NB4 (cell line): Measurements from ENCODE around the gene NBEAL2.

Source experiments
- DNase-seq: peaks from one replicate; pipeline ENCODE4 v3.0.0; 2010; ENCODE audit warnings: low read depth
- H3K4me3 ChIP-seq: one replicate; pipeline ENCODE4 v1.5.1; 2011; ENCODE audit warnings: mild to moderate bottlenecking, low read depth, low read length, moderate library complexity
- MYC ChIP-seq: IDR thresholded peaks from 2 replicates; pipeline ENCODE4 v1.6.1; 2011; ENCODE audit warnings: low read depth, low read length
- POLR2A ChIP-seq: IDR thresholded peaks from 2 replicates; pipeline ENCODE4 v1.6.1; 2011; ENCODE audit warnings: mild to moderate bottlenecking; ENCODE audit not compliant: insufficient read length; ENCODE audit errors: extremely low read depth
- TF ChIP-seq, protein P1 (sequence below): IDR thresholded peaks from 2 replicates; pipeline ENCODE4 v1.6.1; 2011; ENCODE audit warnings: low read depth, low read length
- TF ChIP-seq, protein P2 (sequence below): IDR thresholded peaks from one replicate; pipeline ENCODE4 v1.5.1; 2012; ENCODE audit warnings: low read depth, low read length

NBEAL2 gene, protein sequence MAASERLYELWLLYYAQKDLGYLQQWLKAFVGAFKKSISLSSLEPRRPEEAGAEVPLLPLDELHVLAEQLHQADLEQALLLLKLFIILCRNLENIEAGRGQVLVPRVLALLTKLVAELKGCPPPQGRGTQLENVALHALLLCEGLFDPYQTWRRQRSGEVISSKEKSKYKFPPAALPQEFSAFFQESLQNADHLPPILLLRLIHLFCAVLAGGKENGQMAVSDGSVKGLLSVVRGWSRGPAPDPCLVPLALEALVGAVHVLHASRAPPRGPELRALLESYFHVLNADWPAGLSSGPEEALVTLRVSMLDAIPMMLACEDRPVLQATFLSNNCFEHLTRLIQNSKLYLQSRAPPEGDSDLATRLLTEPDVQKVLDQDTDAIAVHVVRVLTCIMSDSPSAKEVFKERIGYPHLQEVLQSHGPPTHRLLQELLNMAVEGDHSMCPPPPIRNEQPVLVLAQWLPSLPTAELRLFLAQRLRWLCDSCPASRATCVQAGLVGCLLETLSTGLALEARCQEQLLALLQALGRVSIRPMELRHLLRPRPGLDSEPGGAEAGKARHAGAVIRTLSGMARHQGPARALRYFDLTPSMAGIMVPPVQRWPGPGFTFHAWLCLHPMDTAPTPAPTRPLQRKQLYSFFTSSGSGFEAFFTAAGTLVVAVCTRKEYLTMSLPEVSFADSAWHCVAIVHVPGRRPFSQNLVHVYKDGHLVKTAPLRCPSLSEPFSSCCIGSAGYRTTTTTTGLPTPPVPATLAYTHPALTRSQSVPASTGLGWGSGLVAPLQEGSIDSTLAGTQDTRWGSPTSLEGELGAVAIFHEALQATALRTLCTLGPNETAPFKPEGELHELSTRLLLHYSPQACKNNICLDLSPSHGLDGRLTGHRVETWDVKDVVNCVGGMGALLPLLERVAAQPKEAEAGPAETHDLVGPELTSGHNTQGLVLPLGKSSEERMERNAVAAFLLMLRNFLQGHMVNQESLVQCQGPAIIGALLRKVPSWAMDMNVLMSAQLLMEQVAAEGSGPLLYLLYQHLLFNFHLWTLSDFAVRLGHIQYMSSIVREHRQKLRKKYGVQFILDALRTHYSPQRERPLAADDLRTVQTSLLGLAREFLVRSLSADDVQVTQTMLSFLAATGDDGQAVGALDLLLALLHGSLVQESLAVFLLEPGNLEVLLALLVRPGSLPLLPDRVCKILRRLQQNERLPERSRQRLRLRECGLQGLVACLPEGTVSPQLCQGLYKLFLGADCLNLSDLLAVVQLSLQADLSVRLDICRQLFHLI (N-terminal part only)

DNA sequence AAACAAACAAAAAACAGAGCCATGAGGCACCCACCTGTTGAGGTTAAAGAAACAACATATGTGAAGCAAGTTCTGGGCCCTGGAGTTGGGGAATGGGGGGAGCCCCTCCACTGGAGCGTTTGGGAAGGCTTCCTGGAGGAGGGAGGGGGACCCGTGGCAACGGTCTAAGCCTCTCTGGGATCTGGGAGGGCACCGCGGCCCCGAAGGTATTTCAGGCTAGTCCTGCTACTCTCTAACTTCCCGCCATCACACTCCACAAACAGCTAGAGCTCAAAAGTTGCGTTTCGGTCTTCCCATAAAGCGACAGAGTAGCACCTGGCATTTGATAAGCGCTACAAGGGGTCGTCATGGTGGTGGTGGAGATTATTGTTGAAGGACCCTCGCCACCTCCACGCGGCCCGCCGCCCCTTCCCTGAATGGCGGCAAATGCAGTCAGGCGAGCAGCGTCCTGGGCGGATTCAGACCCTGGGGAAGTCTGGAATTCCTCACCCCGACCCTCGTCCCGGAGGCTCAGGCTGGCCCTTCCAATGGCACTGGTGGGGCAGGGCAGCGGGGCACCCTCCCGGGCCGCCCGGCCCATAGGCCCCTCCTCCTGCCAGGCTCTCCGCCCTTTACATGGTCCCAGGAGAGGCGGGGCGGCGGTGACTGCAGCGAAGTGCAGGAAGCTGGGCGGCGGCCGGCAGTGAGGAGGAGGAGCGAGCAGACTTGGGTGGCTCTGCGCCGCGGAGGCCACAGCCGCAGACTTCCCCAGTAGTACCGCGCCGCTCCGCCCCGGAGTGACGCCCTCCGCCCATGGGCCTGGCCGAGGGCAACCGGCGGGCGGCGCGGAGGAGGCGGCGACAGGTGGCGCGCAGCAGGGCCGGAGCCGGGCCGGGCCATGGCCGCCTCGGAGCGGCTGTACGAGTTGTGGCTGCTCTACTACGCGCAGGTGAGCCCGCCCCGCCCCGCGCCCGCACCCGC lies at the start of gene NBEAL2:
Gene NBEAL2 (plus strand): TSS at position 682 of the 960 bp plus-strand sequence. CDS start 196 bp downstream, at position 878.
- peak within 1 kb of the TSS; percentile 71 for H3K4me3 ChIP-seq
- peak; percentile 97 for DNase-seq
- TF ChIP-seq POLR2A, result peak; percentile 69
- TF ChIP-seq, protein P1, sequence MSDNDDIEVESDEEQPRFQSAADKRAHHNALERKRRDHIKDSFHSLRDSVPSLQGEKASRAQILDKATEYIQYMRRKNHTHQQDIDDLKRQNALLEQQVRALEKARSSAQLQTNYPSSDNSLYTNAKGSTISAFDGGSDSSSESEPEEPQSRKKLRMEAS, result no peak

DNA sequence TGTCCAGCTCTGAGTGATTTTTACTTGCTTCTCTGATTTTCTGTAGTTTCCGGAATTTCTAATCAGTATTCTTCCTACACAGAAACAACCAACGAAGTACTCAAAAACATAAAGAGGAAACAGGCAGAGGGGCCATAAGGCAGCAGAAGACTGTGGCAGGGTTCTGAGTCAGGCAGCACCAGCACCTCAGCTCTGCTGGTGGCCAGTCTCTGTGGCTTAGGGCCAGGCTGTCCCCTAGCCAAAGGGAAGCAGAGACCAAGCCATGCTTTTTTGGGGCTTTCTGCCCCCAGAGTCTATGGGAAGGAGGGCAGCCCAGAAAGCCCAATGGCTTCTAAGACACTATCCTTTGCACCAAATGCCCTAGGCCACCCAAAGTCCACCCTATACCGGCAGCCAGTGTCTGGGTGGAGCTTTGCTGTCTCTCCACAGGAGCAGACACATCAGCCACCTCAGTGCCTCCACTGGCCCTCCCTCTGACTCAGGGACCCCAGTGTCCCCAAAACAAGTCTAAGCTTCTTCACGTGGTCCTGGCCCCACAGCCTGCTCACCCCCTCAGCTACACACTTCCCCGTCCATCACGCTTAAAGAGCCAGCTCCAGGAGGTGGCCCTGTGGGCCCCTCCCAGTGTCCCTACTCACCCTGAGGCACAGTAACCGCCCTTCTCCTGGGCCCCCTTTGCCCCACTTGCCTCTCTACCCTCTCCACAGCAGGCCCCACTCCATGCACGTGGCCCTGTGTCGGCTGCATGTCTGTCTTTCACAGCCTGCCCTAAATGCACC lies 49.1 kb upstream of the NBEAL2 start:
- no peak for DNase-seq
- no peak for TF ChIP-seq POLR2A
- H3K4me3 ChIP-seq, result no peak overlapping the region

DNA sequence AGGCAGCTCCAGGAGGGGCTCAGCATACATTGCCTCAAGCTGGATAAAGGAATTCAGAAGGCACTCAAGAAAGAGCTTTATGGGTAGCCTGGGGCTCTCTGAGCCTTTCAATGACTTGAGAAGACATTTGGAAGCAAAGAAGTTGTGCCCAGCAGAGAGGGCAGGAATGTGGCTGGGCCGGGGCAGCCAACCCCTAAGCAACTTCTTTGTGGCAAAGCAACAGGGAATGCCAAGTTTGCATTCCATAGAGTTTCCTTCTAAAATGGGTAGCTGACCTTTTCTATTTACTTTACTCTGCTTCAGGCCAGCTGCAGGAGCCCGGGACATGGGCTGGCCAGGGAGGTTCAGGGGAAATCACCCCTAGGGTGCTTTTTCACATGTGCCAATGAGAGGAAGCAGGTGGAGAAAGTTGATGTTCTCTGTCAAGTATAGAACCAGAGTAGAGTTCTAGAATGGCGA lies 48.5 kb upstream of the NBEAL2 start:
- no peak for TF ChIP-seq POLR2A
- TF ChIP-seq, protein P1, result no peak
- TF ChIP-seq MYC, result no peak
- TF ChIP-seq, protein P2, sequence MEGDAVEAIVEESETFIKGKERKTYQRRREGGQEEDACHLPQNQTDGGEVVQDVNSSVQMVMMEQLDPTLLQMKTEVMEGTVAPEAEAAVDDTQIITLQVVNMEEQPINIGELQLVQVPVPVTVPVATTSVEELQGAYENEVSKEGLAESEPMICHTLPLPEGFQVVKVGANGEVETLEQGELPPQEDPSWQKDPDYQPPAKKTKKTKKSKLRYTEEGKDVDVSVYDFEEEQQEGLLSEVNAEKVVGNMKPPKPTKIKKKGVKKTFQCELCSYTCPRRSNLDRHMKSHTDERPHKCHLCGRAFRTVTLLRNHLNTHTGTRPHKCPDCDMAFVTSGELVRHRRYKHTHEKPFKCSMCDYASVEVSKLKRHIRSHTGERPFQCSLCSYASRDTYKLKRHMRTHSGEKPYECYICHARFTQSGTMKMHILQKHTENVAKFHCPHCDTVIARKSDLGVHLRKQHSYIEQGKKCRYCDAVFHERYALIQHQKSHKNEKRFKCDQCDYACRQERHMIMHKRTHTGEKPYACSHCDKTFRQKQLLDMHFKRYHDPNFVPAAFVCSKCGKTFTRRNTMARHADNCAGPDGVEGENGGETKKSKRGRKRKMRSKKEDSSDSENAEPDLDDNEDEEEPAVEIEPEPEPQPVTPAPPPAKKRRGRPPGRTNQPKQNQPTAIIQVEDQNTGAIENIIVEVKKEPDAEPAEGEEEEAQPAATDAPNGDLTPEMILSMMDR, result no peak
- no peak overlapping the region for H3K4me3 ChIP-seq
- no peak for DNase-seq

DNA sequence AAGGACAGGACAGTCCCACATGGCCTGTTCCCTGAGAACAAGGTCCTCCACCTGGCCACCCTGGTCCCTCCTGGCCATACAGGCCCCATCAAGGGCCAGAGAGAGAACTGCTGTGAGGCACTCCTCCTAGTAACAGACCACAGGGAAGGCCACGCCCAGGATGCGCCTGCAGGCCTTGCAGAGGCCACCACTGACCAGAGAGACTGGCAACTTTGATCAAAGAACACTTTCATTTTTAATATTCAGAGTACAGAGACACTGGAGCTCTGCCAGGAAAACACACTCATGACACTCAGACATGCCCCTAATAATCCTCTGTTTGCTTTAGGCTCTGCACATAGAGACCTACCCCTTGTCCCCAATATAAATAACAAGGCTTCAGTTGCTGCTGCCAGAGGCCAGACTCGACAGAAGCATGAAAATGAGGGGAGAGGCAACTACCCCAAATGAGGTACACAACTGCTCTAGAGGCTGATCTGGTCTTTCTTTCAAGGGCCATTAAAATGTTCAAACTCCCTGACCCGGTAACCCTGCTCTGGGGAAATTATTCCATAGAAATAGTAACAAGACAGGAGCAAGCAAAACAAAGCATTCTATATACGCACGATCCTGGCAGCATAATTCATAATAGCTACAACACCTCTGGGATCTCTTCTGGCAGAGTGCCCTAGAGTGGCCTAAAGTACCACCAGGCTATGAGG lies 47.7 kb upstream of the NBEAL2 start:
- TF ChIP-seq, protein P1, result no peak
- TF ChIP-seq POLR2A (no peak), MYC (no peak)
- TF ChIP-seq, protein P2, result no peak
- no peak overlapping the region for H3K4me3 ChIP-seq
- DNase-seq, result no peak

DNA sequence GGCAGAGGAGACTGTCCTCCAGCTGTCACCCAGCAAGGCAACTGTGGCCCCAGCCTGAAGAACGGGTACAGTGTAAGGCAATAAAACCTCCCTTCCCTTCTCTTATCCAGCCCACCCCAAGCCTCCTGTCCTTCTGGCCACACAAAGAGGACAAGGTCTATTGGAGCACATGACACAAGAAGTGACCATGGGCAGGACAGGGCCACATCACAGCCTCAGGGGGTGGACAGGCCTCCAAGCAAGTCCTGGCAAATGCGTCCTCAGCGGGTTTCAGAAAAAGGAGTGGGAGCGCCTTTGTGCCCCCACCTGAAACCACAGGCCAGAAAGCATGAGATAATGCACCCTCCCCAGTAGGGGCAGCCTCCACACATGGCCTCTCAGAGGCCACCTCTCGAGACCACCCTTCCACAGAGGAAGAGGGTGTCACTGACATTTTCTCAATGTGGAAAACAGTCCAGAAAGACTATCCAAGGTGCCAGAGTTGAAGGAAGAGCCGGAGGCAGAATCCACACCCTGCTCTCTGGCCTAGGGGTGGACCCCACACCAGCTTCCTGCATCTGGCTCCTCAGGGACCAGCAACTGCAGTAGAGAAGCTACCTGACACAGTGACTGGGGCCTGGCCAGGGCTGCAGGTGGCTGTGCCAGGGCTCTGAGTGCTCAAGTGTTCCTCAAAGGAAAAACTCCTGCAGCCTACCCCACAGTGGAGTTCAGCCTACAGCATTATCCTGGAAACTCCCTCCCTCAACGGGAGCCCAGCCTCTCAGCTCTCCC lies 46.8 kb upstream of the NBEAL2 start:
- TF ChIP-seq, protein P1, result no peak
- TF ChIP-seq, protein P2, result no peak
- TF ChIP-seq POLR2A (no peak), MYC (no peak)
- no peak overlapping the region for H3K4me3 ChIP-seq
- no peak for DNase-seq
